ENCODE data around the gene NDUFS3.

DNA sequence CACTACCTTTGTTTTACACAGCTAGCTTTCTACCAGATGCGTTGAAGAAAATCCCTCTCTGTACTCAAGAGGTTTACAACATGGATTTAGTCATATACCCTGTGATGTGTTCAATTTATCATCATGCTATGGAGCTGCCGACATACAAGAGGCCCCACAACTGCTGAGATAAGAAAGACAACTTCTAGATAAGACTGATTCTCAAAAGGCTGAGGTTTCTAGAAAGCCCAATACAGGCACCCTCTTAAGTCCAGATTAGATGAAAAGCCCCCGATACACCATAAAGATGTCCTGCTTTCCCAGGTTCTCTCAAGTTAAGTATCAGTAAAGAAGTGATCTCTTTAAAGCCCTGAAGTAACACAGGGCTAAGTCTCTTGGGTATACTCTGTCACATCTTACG, 49.2 kb downstream of the NDUFS3 start:
- TF ChIP-seq, protein P1, sequence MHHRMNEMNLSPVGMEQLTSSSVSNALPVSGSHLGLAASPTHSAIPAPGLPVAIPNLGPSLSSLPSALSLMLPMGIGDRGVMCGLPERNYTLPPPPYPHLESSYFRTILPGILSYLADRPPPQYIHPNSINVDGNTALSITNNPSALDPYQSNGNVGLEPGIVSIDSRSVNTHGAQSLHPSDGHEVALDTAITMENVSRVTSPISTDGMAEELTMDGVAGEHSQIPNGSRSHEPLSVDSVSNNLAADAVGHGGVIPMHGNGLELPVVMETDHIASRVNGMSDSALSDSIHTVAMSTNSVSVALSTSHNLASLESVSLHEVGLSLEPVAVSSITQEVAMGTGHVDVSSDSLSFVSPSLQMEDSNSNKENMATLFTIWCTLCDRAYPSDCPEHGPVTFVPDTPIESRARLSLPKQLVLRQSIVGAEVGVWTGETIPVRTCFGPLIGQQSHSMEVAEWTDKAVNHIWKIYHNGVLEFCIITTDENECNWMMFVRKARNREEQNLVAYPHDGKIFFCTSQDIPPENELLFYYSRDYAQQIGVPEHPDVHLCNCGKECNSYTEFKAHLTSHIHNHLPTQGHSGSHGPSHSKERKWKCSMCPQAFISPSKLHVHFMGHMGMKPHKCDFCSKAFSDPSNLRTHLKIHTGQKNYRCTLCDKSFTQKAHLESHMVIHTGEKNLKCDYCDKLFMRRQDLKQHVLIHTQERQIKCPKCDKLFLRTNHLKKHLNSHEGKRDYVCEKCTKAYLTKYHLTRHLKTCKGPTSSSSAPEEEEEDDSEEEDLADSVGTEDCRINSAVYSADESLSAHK (tag by site-specific recombination; IDR thresholded peaks at IDR 0.05) = no peak
- TF ChIP-seq, protein P2, sequence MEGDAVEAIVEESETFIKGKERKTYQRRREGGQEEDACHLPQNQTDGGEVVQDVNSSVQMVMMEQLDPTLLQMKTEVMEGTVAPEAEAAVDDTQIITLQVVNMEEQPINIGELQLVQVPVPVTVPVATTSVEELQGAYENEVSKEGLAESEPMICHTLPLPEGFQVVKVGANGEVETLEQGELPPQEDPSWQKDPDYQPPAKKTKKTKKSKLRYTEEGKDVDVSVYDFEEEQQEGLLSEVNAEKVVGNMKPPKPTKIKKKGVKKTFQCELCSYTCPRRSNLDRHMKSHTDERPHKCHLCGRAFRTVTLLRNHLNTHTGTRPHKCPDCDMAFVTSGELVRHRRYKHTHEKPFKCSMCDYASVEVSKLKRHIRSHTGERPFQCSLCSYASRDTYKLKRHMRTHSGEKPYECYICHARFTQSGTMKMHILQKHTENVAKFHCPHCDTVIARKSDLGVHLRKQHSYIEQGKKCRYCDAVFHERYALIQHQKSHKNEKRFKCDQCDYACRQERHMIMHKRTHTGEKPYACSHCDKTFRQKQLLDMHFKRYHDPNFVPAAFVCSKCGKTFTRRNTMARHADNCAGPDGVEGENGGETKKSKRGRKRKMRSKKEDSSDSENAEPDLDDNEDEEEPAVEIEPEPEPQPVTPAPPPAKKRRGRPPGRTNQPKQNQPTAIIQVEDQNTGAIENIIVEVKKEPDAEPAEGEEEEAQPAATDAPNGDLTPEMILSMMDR (tag by site-specific recombination; IDR thresholded peaks at IDR 0.05) = no peak
- no peak for TF ChIP-seq ZNF274 (IDR thresholded peaks at IDR 0.05; ENCODE audit: low read length)
- TF ChIP-seq ZNF274 (tag by site-specific recombination; IDR thresholded peaks at IDR 0.05; ENCODE audit: borderline replicate concordance) = no peak
- no peak for TF ChIP-seq HOXC10 (CRISPR knock-in tag; IDR thresholded peaks at IDR 0.05)
- no peak for TF ChIP-seq ZNF169 (tag by site-specific recombination; IDR thresholded peaks at IDR 0.05)
- TF ChIP-seq ZNF701 (tag by site-specific recombination; IDR thresholded peaks at IDR 0.05) = no peak
- TF ChIP-seq GLI4 (tag by site-specific recombination; IDR thresholded peaks at IDR 0.05) = no peak
- TF ChIP-seq, protein P3, sequence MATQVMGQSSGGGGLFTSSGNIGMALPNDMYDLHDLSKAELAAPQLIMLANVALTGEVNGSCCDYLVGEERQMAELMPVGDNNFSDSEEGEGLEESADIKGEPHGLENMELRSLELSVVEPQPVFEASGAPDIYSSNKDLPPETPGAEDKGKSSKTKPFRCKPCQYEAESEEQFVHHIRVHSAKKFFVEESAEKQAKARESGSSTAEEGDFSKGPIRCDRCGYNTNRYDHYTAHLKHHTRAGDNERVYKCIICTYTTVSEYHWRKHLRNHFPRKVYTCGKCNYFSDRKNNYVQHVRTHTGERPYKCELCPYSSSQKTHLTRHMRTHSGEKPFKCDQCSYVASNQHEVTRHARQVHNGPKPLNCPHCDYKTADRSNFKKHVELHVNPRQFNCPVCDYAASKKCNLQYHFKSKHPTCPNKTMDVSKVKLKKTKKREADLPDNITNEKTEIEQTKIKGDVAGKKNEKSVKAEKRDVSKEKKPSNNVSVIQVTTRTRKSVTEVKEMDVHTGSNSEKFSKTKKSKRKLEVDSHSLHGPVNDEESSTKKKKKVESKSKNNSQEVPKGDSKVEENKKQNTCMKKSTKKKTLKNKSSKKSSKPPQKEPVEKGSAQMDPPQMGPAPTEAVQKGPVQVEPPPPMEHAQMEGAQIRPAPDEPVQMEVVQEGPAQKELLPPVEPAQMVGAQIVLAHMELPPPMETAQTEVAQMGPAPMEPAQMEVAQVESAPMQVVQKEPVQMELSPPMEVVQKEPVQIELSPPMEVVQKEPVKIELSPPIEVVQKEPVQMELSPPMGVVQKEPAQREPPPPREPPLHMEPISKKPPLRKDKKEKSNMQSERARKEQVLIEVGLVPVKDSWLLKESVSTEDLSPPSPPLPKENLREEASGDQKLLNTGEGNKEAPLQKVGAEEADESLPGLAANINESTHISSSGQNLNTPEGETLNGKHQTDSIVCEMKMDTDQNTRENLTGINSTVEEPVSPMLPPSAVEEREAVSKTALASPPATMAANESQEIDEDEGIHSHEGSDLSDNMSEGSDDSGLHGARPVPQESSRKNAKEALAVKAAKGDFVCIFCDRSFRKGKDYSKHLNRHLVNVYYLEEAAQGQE (tag by site-specific recombination; IDR thresholded peaks at IDR 0.05) = no peak
- TF ChIP-seq, protein P4, sequence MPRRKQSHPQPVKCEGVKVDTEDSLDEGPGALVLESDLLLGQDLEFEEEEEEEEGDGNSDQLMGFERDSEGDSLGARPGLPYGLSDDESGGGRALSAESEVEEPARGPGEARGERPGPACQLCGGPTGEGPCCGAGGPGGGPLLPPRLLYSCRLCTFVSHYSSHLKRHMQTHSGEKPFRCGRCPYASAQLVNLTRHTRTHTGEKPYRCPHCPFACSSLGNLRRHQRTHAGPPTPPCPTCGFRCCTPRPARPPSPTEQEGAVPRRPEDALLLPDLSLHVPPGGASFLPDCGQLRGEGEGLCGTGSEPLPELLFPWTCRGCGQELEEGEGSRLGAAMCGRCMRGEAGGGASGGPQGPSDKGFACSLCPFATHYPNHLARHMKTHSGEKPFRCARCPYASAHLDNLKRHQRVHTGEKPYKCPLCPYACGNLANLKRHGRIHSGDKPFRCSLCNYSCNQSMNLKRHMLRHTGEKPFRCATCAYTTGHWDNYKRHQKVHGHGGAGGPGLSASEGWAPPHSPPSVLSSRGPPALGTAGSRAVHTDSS (tag by site-specific recombination; IDR thresholded peaks at IDR 0.05) = no peak
- no peak for TF ChIP-seq ZBTB21 (tag by site-specific recombination; IDR thresholded peaks at IDR 0.05)

Data from HEK293 (cell line).